Breast epithelium (tissue), 4 donors: ENCODE data around the gene ZGPAT. TPM values are rescaled to one million over a fixed set of nuclear protein-coding genes. Genes with fewer than 3 reads are reported as not detected.

Experiments
- DNase-seq, 2 donors: peaks; one replicate each; pipeline ENCODE4 v3.0.0-alpha.2; 2019; ENCODE audit warnings: low spot score in 2 of 2
- H3K27ac ChIP-seq, 2 donors: fragments of 200-600 bp; sonication (generic) in 1 of 2; one replicate each; pipeline ENCODE4 v1.5.1; 2016 to 2019; ENCODE audit warnings: mild to moderate bottlenecking in 1 of 2
- H3K27me3 ChIP-seq, 2 donors: fragments of 200-600 bp; sonication (generic) in 1 of 2; one replicate each; pipeline versions ENCODE4 v1.5.1 to v1.6.0; 2017 to 2019; ENCODE audit warnings: control low read depth in 1 of 2, mild to moderate bottlenecking in 1 of 2
- H3K36me3 ChIP-seq: fragments of 200-600 bp; one replicate; pipeline ENCODE4 v1.5.1; 2019
- H3K4me1 ChIP-seq, 2 donors: fragments of 200-600 bp; sonication (generic); one replicate each; pipeline ENCODE4 v1.5.1; 2016 to 2019; ENCODE audit warnings: control low read depth in 1 of 2
- H3K4me3 ChIP-seq, 3 donors: fragments of 200-600 bp; sonication (generic); 1 replicate in 2 of 3; 2 replicates in 1 of 3; pipeline ENCODE4 v1.5.1; 2016 to 2019; ENCODE audit warnings: mild to moderate bottlenecking in 3 of 3, moderate library complexity in 2 of 3
- H3K9me3 ChIP-seq, 2 donors: fragments of 200-600 bp; sonication (generic) in 1 of 2; one replicate each; pipeline ENCODE4 v1.5.1; 2016 to 2019; ENCODE audit warnings: control low read depth in 1 of 2
- CTCF ChIP-seq, 3 donors: fragments of 450-650 bp; IDR thresholded peaks; one replicate each; pipeline ENCODE4 v1.5.1; 2016 to 2017; ENCODE audit warnings: antibody characterized with exemption in 3 of 3, mild to moderate bottlenecking in 3 of 3, moderate library complexity in 3 of 3
- POLR2A ChIP-seq: fragments of 450-650 bp; IDR thresholded peaks from one replicate; pipeline ENCODE4 v1.6.1; 2016; ENCODE audit warnings: antibody characterized with exemption, mild to moderate bottlenecking, moderate library complexity
- POLR2AphosphoS5 ChIP-seq, 3 donors: sonication (generic); formaldehyde crosslinking; IDR thresholded peaks; one replicate each; pipeline ENCODE4 v1.6.1; 2017; ENCODE audit warnings: antibody characterized with exemption in 3 of 3
- intact Hi-C: fragments of 100-400 bp; cut with DNase I; formaldehyde crosslinking; loops from one replicate; pipeline ENCODE4 v1.15.1; 2023; ENCODE audit warnings: low total_unique reads
- total RNA-seq, 3 donors: library from RNA; depleted of rRNA; stranded (reverse); fragments of >200 nt; gene quantifications; one replicate each; pipeline ENCODE4 v1.1.0, GENCODE V29; 2016

ZGPAT gene
- total RNA-seq, 3 donors from 2014 or later, result 17.6 to 26.9 (median 24.9) TPM

- Histone ChIP-seq H3K36me3 (no peaks in the 10 kb centered on the region), H3K27ac (no peak overlapping the region)
- no peak for TF ChIP-seq CTCF (IDR thresholded peaks at IDR 0.05)
- no peak for TF ChIP-seq POLR2A
- no peak for TF ChIP-seq POLR2AphosphoS5 (IDR thresholded peaks at IDR 0.05)
Measured at GRCh38 chr20:63769891-63770474, 62.1 kb downstream of the ZGPAT start.

GRCh38 chr20:63771046-63771707 is 63.3 kb downstream of the ZGPAT start:
- TF ChIP-seq POLR2A, result no peak
- no peak for TF ChIP-seq POLR2AphosphoS5 (IDR thresholded peaks at IDR 0.05)
- TF ChIP-seq CTCF (IDR thresholded peaks at IDR 0.05), result no peak
- intact Hi-C loops, result no loop called here
- H3K4me1 ChIP-seq, result no peaks in the 10 kb centered on the region
- no peaks in the 10 kb centered on the region for H3K36me3 ChIP-seq
- H3K4me3 ChIP-seq, result no peak overlapping the region
- DNase-seq, result no peak
- no peaks in the 10 kb centered on the region for H3K27me3 ChIP-seq
- no peak overlapping the region for H3K27ac ChIP-seq
- H3K9me3 ChIP-seq, result no peaks in the 10 kb centered on the region

More at GRCh38 chr20:63769891-63770474, 62.1 kb downstream of the ZGPAT start:
- H3K4me1 ChIP-seq, result no peaks in the 10 kb centered on the region
- H3K27me3 ChIP-seq, result no peaks in the 10 kb centered on the region
- no peak overlapping the region for H3K4me3 ChIP-seq
- intact Hi-C loops, result no loop called here
- no peak for DNase-seq
- no peaks in the 10 kb centered on the region for H3K9me3 ChIP-seq

GRCh38 chr20:63772781-63773518 is 65.1 kb downstream of the ZGPAT start:
- DNase-seq, result no peak
- intact Hi-C loops, result no loop called here

GRCh38 chr20:63773571-63774241 is 65.9 kb downstream of the ZGPAT start:
- H3K27ac ChIP-seq, result peak overlapping the region in 1 of 2 donors; percentile 23
- TF ChIP-seq CTCF (IDR thresholded peaks at IDR 0.05), result no peak
- no peaks in the 10 kb centered on the region for H3K36me3 ChIP-seq
- no peaks in the 10 kb centered on the region for H3K9me3 ChIP-seq
- H3K27me3 ChIP-seq, result no peaks in the 10 kb centered on the region
- DNase-seq, result no peak
- H3K4me1 ChIP-seq, result no peaks in the 10 kb centered on the region
- intact Hi-C loops, result no loop called here
- H3K4me3 ChIP-seq, result no peak overlapping the region

More at GRCh38 chr20:63772781-63773518, 65.1 kb downstream of the ZGPAT start:
- Histone ChIP-seq H3K36me3 (no peaks in the 10 kb centered on the region), H3K4me1 (no peaks in the 10 kb centered on the region), H3K27ac (peak overlapping the region in 1 of 2 donors; percentile 43), H3K4me3 (peak overlapping the region in 1 of 3 donors; percentile 15), H3K27me3 (no peaks in the 10 kb centered on the region), H3K9me3 (no peaks in the 10 kb centered on the region)
- no peak for TF ChIP-seq CTCF (IDR thresholded peaks at IDR 0.05)
- no peak for TF ChIP-seq POLR2A
- TF ChIP-seq POLR2AphosphoS5 (IDR thresholded peaks at IDR 0.05), result no peak
